HEK293 (cell line): ENCODE data around the gene RNF224.

ENCODE experiments used
- FEZF1 ChIP-seq: fragments of 450-650 bp; formaldehyde crosslinking; IDR thresholded peaks from 2 replicates; pipeline ENCODE4 v1.5.1; 2016; ENCODE audit warnings: missing biosample characterization, missing genetic modification characterization
- GLI4 ChIP-seq: fragments of 450-650 bp; formaldehyde crosslinking; IDR thresholded peaks from 2 replicates; pipeline ENCODE4 v1.5.1; 2016; ENCODE audit warnings: missing biosample characterization, missing genetic modification characterization
- GLIS1 ChIP-seq: fragments of 450-650 bp; formaldehyde crosslinking; IDR thresholded peaks from 2 replicates; pipeline ENCODE4 v1.5.1; 2016; ENCODE audit warnings: missing biosample characterization, missing genetic modification characterization
- HOXC10 ChIP-seq: sonication (generic); formaldehyde crosslinking; IDR thresholded peaks from 2 replicates; pipeline ENCODE4 v1.8.1; 2023; ENCODE audit warnings: mild to moderate bottlenecking, missing genetic modification reagents
- KLF10 ChIP-seq: fragments of 450-650 bp; IDR thresholded peaks from 2 replicates; pipeline ENCODE4 v1.5.1; 2018; ENCODE audit warnings: missing biosample characterization, mild to moderate bottlenecking, missing genetic modification characterization
- SP7 ChIP-seq: fragments of 450-650 bp; formaldehyde crosslinking; IDR thresholded peaks from 2 replicates; pipeline ENCODE4 v1.5.1; 2016; ENCODE audit warnings: missing biosample characterization, missing genetic modification characterization
- ZBTB7A ChIP-seq: fragments of 450-650 bp; formaldehyde crosslinking; IDR thresholded peaks from 2 replicates; pipeline ENCODE4 v1.5.1; 2016; ENCODE audit warnings: low read depth, missing biosample characterization, missing genetic modification characterization
- ZFHX2 ChIP-seq: fragments of 450-650 bp; formaldehyde crosslinking; conservative IDR thresholded peaks from 2 replicates; pipeline ENCODE4 v1.5.1; 2016; ENCODE audit warnings: missing biosample characterization, missing genetic modification characterization
- ZNF146 ChIP-seq: fragments of 450-650 bp; formaldehyde crosslinking; IDR thresholded peaks from 2 replicates; pipeline ENCODE4 v1.5.1; 2016; ENCODE audit warnings: missing biosample characterization, missing genetic modification characterization
- ZNF174 ChIP-seq: fragments of 450-650 bp; formaldehyde crosslinking; IDR thresholded peaks from 2 replicates; pipeline ENCODE4 v1.5.0; 2017; ENCODE audit warnings: missing biosample characterization, mild to moderate bottlenecking, missing genetic modification characterization
- ZNF2 ChIP-seq: fragments of 450-650 bp; formaldehyde crosslinking; IDR thresholded peaks from 2 replicates; pipeline ENCODE4 v1.5.1; 2016; ENCODE audit warnings: missing biosample characterization, missing genetic modification characterization
- ZNF341 ChIP-seq: fragments of 450-650 bp; formaldehyde crosslinking; IDR thresholded peaks from 2 replicates; pipeline ENCODE4; 2016; ENCODE audit warnings: low read depth, missing biosample characterization, missing genetic modification characterization
- ZNF394 ChIP-seq: fragments of 450-650 bp; formaldehyde crosslinking; IDR thresholded peaks from 2 replicates; pipeline ENCODE4 v1.5.1; 2016; ENCODE audit warnings: missing biosample characterization, missing genetic modification characterization, mild to moderate bottlenecking, moderate library complexity, borderline replicate concordance
- ZNF529 ChIP-seq: fragments of 450-650 bp; formaldehyde crosslinking; IDR thresholded peaks from 2 replicates; pipeline ENCODE4 v1.5.1; 2017; ENCODE audit warnings: missing genetic modification characterization, missing biosample characterization; ENCODE audit not compliant: insufficient replicate concordance
- ZNF600 ChIP-seq: fragments of 450-650 bp; formaldehyde crosslinking; IDR thresholded peaks from 2 replicates; pipeline ENCODE4 v1.5.1; 2016; ENCODE audit warnings: missing biosample characterization, missing genetic modification characterization
- ZNF660 ChIP-seq: fragments of 450-650 bp; IDR thresholded peaks from 2 replicates; pipeline ENCODE4 v1.5.1; 2018; ENCODE audit warnings: missing biosample characterization, mild to moderate bottlenecking, missing genetic modification characterization
- ZNF664 ChIP-seq: fragments of 450-650 bp; formaldehyde crosslinking; IDR thresholded peaks from 2 replicates; pipeline ENCODE4 v1.5.1; 2016; ENCODE audit warnings: missing biosample characterization, missing genetic modification characterization
- ZNF792 ChIP-seq: fragments of 450-650 bp; formaldehyde crosslinking; IDR thresholded peaks from 2 replicates; pipeline ENCODE4 v1.5.1; 2016; ENCODE audit warnings: missing biosample characterization, missing genetic modification characterization
- ZSCAN30 ChIP-seq: fragments of 450-650 bp; IDR thresholded peaks from 2 replicates; pipeline ENCODE4 v1.5.1; 2018; ENCODE audit warnings: missing biosample characterization, mild to moderate bottlenecking, missing genetic modification characterization, moderate library complexity
- ZXDB ChIP-seq: fragments of 450-650 bp; formaldehyde crosslinking; IDR thresholded peaks from 2 replicates; pipeline ENCODE4 v1.5.1; 2016; ENCODE audit warnings: missing biosample characterization, missing genetic modification characterization
- TF ChIP-seq, protein P1 (sequence below): fragments of 450-650 bp; formaldehyde crosslinking; IDR thresholded peaks from 2 replicates; pipeline ENCODE4 v1.5.1; 2016; ENCODE audit warnings: missing biosample characterization, missing genetic modification characterization
- TF ChIP-seq, protein P2 (sequence below): fragments of 450-650 bp; formaldehyde crosslinking; IDR thresholded peaks from 2 replicates; pipeline ENCODE4 v1.5.1; 2017; ENCODE audit warnings: missing biosample characterization, mild to moderate bottlenecking, missing genetic modification characterization, moderate library complexity
- TF ChIP-seq, protein P3 (sequence below): fragments of 450-650 bp; formaldehyde crosslinking; IDR thresholded peaks from 2 replicates; pipeline ENCODE4 v1.5.1; 2016; ENCODE audit warnings: missing biosample characterization, missing genetic modification characterization
- TF ChIP-seq, protein P4 (sequence below): fragments of 450-650 bp; formaldehyde crosslinking; IDR thresholded peaks from 2 replicates; pipeline ENCODE4 v1.5.1; 2016; ENCODE audit warnings: missing biosample characterization, missing genetic modification characterization
- TF ChIP-seq, protein P5 (sequence below): fragments of 450-650 bp; formaldehyde crosslinking; IDR thresholded peaks from 2 replicates; pipeline ENCODE4 v1.5.1; 2016; ENCODE audit warnings: missing biosample characterization, missing genetic modification characterization, borderline replicate concordance

Gene RNF224

DNA sequence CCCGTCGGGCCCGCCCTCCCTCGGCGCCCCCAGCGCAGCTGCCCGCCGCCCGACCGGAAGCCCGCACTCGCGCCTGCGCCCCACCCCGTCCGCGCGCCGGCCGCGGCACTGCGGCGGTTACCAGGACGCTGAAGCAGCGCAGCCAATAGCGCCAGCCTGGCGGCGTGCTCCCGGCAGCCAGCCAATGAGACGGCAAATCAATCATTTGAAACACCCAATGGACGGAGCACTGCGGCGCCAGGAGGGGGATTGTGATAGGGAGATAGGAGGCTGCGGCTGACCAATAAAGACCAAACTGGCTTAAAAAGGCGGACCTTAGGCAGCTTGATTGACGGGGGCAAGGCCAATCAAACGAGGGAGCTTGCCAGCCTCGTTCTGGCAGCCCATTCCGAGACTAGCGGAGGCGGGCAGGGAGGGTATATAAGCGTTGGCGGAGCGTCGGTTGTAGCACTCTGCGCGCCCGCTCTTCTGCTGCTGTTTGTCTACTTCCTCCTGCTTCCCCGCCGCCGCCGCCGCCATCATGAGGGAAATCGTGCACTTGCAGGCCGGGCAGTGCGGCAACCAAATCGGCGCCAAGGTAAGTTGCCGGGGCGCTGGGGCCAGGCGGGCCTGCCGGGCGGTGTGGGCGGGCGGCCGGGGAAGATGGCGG is 13.7 kb downstream of the RNF224 start, which contains the start of gene TUBB4B (continued):
- TF ChIP-seq, protein P1, sequence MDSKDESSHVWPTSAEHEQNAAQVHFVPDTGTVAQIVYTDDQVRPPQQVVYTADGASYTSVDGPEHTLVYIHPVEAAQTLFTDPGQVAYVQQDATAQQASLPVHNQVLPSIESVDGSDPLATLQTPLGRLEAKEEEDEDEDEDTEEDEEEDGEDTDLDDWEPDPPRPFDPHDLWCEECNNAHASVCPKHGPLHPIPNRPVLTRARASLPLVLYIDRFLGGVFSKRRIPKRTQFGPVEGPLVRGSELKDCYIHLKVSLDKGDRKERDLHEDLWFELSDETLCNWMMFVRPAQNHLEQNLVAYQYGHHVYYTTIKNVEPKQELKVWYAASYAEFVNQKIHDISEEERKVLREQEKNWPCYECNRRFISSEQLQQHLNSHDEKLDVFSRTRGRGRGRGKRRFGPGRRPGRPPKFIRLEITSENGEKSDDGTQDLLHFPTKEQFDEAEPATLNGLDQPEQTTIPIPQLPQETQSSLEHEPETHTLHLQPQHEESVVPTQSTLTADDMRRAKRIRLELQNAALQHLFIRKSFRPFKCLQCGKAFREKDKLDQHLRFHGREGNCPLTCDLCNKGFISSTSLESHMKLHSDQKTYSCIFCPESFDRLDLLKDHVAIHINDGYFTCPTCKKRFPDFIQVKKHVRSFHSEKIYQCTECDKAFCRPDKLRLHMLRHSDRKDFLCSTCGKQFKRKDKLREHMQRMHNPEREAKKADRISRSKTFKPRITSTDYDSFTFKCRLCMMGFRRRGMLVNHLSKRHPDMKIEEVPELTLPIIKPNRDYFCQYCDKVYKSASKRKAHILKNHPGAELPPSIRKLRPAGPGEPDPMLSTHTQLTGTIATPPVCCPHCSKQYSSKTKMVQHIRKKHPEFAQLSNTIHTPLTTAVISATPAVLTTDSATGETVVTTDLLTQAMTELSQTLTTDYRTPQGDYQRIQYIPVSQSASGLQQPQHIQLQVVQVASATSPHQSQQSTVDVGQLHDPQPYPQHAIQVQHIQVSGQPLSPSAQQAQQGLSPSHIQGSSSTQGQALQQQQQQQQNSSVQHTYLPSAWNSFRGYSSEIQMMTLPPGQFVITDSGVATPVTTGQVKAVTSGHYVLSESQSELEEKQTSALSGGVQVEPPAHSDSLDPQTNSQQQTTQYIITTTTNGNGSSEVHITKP (tag by site-specific recombination) = no peak
- TF ChIP-seq KLF10 (tag by site-specific recombination) = peak; percentile 39; the same call in 1 of the 2 replicates
- TF ChIP-seq, protein P2, sequence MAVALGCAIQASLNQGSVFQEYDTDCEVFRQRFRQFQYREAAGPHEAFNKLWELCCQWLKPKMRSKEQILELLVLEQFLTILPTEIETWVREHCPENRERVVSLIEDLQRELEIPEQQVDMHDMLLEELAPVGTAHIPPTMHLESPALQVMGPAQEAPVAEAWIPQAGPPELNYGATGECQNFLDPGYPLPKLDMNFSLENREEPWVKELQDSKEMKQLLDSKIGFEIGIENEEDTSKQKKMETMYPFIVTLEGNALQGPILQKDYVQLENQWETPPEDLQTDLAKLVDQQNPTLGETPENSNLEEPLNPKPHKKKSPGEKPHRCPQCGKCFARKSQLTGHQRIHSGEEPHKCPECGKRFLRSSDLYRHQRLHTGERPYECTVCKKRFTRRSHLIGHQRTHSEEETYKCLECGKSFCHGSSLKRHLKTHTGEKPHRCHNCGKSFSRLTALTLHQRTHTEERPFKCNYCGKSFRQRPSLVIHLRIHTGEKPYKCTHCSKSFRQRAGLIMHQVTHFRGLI (tag by site-specific recombination) = no peak
- 0 out of 2 replicates have a peak, but pooled peaks have one; percentile 8 for TF ChIP-seq ZNF600 (tag by site-specific recombination)
- no peak for TF ChIP-seq ZNF174 (tag by site-specific recombination)
- peak; percentile 36; the same call in 1 of the 2 replicates for TF ChIP-seq ZBTB7A
- peak; percentile 69 for TF ChIP-seq ZSCAN30 (tag by site-specific recombination)
- TF ChIP-seq SP7 (tag by site-specific recombination) = peak; percentile 62
- TF ChIP-seq ZFHX2 (tag by site-specific recombination) = peak; percentile 92
- peak; percentile 64; the same call in 1 of the 2 replicates for TF ChIP-seq ZNF2 (tag by site-specific recombination)
- TF ChIP-seq, protein P3, sequence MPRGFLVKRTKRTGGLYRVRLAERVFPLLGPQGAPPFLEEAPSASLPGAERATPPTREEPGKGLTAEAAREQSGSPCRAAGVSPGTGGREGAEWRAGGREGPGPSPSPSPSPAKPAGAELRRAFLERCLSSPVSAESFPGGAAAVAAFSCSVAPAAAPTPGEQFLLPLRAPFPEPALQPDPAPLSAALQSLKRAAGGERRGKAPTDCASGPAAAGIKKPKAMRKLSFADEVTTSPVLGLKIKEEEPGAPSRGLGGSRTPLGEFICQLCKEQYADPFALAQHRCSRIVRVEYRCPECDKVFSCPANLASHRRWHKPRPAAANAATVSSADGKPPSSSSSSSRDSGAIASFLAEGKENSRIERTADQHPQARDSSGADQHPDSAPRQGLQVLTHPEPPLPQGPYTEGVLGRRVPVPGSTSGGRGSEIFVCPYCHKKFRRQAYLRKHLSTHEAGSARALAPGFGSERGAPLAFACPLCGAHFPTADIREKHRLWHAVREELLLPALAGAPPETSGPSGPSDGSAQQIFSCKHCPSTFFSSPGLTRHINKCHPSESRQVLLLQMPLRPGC = 0 out of 2 replicates have a peak, but pooled peaks have one; percentile 57
- peak; percentile 55; the same call in 1 of the 2 replicates for TF ChIP-seq GLI4 (tag by site-specific recombination)
- TF ChIP-seq ZNF792 (tag by site-specific recombination) = no peak
- TF ChIP-seq ZNF341 = peak; percentile 37; the same call in 1 of the 2 replicates
- no peak for TF ChIP-seq ZNF664 (tag by site-specific recombination)
- no peak for TF ChIP-seq GLIS1 (tag by site-specific recombination)
- no peak for TF ChIP-seq FEZF1 (tag by site-specific recombination)
- TF ChIP-seq ZXDB (tag by site-specific recombination) = peak; percentile 15
- TF ChIP-seq ZNF529 (tag by site-specific recombination) = no peak
- TF ChIP-seq, protein P4, sequence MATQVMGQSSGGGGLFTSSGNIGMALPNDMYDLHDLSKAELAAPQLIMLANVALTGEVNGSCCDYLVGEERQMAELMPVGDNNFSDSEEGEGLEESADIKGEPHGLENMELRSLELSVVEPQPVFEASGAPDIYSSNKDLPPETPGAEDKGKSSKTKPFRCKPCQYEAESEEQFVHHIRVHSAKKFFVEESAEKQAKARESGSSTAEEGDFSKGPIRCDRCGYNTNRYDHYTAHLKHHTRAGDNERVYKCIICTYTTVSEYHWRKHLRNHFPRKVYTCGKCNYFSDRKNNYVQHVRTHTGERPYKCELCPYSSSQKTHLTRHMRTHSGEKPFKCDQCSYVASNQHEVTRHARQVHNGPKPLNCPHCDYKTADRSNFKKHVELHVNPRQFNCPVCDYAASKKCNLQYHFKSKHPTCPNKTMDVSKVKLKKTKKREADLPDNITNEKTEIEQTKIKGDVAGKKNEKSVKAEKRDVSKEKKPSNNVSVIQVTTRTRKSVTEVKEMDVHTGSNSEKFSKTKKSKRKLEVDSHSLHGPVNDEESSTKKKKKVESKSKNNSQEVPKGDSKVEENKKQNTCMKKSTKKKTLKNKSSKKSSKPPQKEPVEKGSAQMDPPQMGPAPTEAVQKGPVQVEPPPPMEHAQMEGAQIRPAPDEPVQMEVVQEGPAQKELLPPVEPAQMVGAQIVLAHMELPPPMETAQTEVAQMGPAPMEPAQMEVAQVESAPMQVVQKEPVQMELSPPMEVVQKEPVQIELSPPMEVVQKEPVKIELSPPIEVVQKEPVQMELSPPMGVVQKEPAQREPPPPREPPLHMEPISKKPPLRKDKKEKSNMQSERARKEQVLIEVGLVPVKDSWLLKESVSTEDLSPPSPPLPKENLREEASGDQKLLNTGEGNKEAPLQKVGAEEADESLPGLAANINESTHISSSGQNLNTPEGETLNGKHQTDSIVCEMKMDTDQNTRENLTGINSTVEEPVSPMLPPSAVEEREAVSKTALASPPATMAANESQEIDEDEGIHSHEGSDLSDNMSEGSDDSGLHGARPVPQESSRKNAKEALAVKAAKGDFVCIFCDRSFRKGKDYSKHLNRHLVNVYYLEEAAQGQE = no peak; the same call in 1 of the 2 replicates
- no peak for TF ChIP-seq HOXC10 (CRISPR knock-in tag)
- TF ChIP-seq, protein P5, sequence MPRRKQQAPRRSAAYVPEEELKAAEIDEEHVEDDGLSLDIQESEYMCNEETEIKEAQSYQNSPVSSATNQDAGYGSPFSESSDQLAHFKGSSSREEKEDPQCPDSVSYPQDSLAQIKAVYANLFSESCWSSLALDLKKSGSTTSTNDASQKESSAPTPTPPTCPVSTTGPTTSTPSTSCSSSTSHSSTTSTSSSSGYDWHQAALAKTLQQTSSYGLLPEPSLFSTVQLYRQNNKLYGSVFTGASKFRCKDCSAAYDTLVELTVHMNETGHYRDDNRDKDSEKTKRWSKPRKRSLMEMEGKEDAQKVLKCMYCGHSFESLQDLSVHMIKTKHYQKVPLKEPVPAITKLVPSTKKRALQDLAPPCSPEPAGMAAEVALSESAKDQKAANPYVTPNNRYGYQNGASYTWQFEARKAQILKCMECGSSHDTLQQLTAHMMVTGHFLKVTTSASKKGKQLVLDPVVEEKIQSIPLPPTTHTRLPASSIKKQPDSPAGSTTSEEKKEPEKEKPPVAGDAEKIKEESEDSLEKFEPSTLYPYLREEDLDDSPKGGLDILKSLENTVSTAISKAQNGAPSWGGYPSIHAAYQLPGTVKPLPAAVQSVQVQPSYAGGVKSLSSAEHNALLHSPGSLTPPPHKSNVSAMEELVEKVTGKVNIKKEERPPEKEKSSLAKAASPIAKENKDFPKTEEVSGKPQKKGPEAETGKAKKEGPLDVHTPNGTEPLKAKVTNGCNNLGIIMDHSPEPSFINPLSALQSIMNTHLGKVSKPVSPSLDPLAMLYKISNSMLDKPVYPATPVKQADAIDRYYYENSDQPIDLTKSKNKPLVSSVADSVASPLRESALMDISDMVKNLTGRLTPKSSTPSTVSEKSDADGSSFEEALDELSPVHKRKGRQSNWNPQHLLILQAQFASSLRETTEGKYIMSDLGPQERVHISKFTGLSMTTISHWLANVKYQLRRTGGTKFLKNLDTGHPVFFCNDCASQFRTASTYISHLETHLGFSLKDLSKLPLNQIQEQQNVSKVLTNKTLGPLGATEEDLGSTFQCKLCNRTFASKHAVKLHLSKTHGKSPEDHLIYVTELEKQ (tag by site-specific recombination) = 0 out of 2 replicates have a peak, but pooled peaks have one; percentile 11
- TF ChIP-seq ZNF660 (tag by site-specific recombination) = peak; percentile 68; the same call in 1 of the 2 replicates
- TF ChIP-seq ZNF146 (tag by site-specific recombination) = peak; percentile 17; the same call in 1 of the 2 replicates
- TF ChIP-seq ZNF394 = peak; percentile 49; the same call in 1 of the 2 replicates
